Rectal smooth muscle tissue (tissue), 1 donor: ENCODE data around the gene CDK5RAP2.

Source experiments
- H3K27ac ChIP-seq: one replicate; pipeline ENCODE4 v1.7.0; 2013; ENCODE audit warnings: low read depth, low read length, inconsistent platforms
- H3K27me3 ChIP-seq: one replicate; pipeline ENCODE4 v1.7.0; 2013; ENCODE audit warnings: low read length; ENCODE audit not compliant: control insufficient read depth, insufficient read depth
- H3K36me3 ChIP-seq: one replicate; pipeline ENCODE4 v1.7.0; 2013; ENCODE audit warnings: low read length; ENCODE audit not compliant: control insufficient read depth, insufficient read depth
- H3K4me1 ChIP-seq: one replicate; pipeline ENCODE4 v1.7.0; 2013; ENCODE audit warnings: low read length; ENCODE audit not compliant: control insufficient read depth, insufficient read depth
- H3K4me3 ChIP-seq: one replicate; pipeline ENCODE4 v1.7.0; 2013; ENCODE audit warnings: low read length
- H3K9ac ChIP-seq: one replicate; pipeline ENCODE4 v1.7.0; 2013; ENCODE audit warnings: low read length

The CDK5RAP2 gene

DNA sequence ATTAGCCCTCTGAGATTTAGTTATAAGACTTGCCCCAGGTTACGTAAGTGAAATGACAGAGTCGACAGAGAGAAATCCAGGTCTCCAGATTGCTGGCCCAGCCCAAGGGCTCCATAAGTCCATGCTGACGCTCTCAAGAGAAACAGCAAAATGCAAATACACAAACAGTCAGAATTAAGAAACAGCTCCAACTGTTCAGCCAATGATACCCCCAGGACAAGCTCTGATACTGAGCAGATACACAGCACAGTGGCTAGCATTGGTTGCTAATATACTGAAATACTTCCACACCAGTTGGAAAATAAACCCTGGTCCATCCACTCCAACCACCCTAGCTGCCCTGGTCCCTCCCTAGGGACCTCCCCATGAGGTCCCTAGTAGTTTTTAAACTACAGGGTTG lies 94.2 kb downstream of the CDK5RAP2 start:
- Histone ChIP-seq H3K9ac (no peak overlapping the region), H3K27ac (no peak overlapping the region), H3K27me3 (no peaks in the 10 kb centered on the region), H3K4me3 (no peak overlapping the region), H3K4me1 (peaks cover 12% of the 10 kb centered on the region), H3K36me3 (peaks cover 6% of the 10 kb centered on the region)

DNA sequence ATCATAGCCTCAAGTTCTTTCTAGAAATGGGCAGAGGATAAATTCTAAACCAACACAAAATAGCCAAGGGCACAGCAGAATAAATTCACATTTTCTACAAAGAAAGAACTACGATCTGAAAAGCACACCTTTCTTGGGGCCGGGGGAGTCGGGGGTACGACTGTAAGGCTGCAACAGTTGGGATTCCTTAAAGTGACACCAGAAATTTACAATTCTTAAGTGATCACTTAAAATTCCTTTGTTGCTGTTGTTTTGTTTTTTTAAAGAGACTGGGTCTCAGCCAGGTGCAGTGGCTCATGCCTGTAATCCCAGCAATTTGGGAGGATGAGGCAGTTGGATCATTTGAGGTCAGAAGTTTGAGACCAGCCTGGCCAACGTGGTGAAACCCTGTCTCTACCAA lies 95.8 kb downstream of the CDK5RAP2 start:
- Histone ChIP-seq H3K27ac (no peak overlapping the region), H3K9ac (no peak overlapping the region), H3K27me3 (no peaks in the 10 kb centered on the region), H3K4me3 (no peak overlapping the region), H3K4me1 (peaks cover 12% of the 10 kb centered on the region), H3K36me3 (peaks cover 6% of the 10 kb centered on the region)

DNA sequence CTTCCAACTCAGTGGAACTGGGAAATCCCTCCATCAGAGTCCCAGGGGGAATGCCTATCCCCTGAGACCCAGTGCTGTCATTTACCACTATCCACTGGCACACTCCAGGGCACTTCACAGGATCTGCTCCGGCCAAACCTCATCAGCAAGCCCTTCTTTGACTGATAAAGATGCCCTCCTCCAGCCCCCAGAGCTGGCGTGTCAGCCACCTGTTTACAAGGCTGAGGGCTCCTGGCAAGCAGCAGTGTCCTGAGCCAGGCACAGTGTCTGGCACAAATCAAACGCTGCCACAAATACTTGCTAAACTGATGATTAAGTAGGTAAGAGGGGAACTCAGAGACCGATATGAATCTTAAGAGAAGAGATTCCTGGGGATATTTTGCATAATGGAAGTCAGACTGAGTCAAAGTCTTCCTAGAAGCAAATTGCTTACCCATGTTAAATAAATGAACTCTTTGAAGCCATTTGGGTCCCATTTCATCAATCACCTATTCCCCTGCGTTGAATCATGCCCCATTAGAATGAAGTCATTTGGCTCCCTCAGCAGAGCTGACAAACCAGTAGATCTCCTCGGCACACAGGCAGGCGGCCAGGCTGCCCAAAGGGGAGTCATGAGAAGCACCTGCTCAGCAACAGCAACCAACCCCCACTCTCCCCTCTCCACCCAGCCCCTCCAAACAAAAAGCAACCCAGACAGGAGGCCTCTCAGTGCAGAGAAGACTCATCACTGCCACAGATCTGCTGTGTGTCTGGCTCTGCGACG lies 97.4 kb downstream of the CDK5RAP2 start:
- no peak overlapping the region for H3K4me3 ChIP-seq
- H3K36me3 ChIP-seq = peaks cover 2% of the 10 kb centered on the region
- no peak overlapping the region for H3K27ac ChIP-seq
- no peak overlapping the region for H3K9ac ChIP-seq
- H3K4me1 ChIP-seq = peaks cover 12% of the 10 kb centered on the region
- H3K27me3 ChIP-seq = no peaks in the 10 kb centered on the region

DNA sequence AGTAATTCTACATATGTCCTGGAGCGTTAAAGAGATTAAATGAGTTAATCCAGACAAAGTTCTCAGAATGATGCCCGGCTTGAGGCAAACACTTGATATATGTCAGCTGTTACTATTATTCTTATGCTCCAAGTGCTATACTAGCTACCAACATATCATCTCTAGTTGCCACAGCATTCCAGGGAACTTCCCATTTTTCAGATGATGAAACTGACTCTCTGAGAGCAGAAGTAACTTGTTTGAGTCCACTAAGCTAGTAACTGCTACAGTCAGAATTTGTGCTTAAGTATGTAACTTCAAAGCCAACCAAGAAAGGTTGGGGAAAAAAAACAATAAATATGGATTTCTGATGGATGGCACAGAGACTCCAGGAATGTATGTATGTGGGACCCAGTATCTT lies 98.1 kb downstream of the CDK5RAP2 start:
- H3K36me3 ChIP-seq = peaks cover 2% of the 10 kb centered on the region
- no peak overlapping the region for H3K9ac ChIP-seq
- H3K27me3 ChIP-seq = no peaks in the 10 kb centered on the region
- no peak overlapping the region for H3K4me3 ChIP-seq
- peaks cover 12% of the 10 kb centered on the region for H3K4me1 ChIP-seq
- no peak overlapping the region for H3K27ac ChIP-seq

DNA sequence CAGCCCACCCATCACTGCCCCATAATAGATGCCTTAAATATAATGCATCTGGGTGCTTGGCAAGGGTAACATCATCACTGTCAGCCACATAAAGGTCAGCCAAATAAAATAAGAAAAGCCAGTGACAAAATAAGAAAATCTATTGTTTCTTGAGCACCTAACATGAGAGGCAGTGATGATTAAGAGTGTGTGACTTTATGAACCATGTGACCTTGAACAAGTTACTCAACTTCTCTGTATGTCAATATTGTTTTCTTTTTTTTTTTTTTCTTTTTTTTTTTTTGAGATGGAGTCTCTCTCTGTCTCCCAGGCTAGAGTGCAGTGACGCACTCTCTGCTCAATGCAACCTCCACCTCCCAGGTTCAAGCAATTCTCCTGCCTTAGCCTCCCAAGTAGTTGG lies 98.7 kb downstream of the CDK5RAP2 start:
- no peak overlapping the region for H3K27ac ChIP-seq
- peaks cover 2% of the 10 kb centered on the region for H3K36me3 ChIP-seq
- peaks cover 12% of the 10 kb centered on the region for H3K4me1 ChIP-seq
- H3K27me3 ChIP-seq = no peaks in the 10 kb centered on the region
- H3K4me3 ChIP-seq = no peak overlapping the region
- H3K9ac ChIP-seq = no peak overlapping the region

DNA sequence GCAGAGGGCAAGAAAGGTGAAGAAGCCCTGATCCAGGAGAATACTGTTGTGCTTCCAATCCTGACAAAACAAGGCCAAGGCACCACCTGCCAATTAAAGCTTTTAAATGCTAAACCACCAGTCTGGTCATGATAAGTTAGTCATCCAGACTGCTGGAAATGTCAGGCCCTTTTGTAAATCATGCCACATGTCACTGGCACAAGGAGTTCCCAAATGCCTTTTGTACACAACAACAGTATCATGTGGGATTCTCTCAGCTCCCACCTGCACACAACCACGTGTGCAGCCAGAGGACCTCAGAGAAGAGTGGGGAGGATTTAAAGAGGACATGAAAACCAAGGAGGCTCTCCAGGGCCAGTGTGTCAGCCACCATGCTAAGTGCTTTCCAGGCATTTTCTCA lies 99.3 kb downstream of the CDK5RAP2 start:
- peaks cover 2% of the 10 kb centered on the region for H3K36me3 ChIP-seq
- H3K4me1 ChIP-seq = peaks cover 12% of the 10 kb centered on the region
- H3K27ac ChIP-seq = no peak overlapping the region
- no peaks in the 10 kb centered on the region for H3K27me3 ChIP-seq
- H3K4me3 ChIP-seq = no peak overlapping the region
- H3K9ac ChIP-seq = no peak overlapping the region

DNA sequence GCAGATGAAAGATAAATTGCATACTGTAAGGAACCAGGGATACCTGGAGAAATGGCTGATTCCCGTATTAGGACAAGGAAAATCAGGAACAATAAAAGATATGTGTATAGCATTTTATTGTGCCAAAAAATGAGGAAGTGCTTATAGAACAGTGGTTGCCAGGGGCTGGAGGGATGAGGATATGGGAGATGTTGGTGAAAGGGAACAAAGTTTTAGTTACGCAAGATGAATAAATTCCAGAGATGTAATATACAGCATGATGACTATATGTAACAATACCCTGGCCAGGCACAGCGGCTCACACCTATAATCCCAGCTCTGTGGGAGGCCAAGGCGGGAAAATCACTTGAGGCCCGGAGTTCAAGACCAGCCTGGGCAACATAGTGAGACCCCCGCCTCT lies 101.8 kb downstream of the CDK5RAP2 start:
- Histone ChIP-seq H3K36me3 (peaks cover under 1% of the 10 kb centered on the region), H3K4me3 (no peak overlapping the region), H3K27ac (peak overlapping the region; percentile 35)

DNA sequence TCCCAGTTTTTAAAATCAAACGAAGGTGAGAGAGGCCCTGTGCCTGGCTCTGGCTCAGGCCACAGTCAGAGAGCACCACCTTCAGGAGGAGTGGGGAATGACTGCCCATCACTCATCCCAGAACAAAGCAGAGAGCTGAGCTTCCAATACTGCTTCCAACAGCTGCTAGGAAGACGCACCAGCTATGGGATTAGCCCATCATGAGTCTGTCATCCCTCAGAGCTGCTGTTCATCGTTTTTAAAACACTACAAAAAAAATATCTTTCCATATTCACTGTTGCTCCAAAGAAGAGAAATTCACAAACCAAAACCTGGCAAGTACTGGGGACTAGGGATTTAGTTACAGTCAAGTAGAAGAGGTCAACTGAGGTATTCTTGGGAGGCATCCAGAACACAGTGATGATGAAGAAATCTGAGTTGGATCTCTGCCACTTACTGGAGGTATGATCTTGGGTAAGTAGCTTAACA lies 102.4 kb downstream of the CDK5RAP2 start:
- H3K27ac ChIP-seq = no peak overlapping the region
- no peak overlapping the region for H3K9ac ChIP-seq
- no peak overlapping the region for H3K4me3 ChIP-seq
- H3K27me3 ChIP-seq = no peaks in the 10 kb centered on the region
- peaks cover 4% of the 10 kb centered on the region for H3K4me1 ChIP-seq
- H3K36me3 ChIP-seq = no peaks in the 10 kb centered on the region

More for the DNA sequence above, 101.8 kb downstream of the CDK5RAP2 start:
- H3K27me3 ChIP-seq = no peaks in the 10 kb centered on the region
- H3K4me1 ChIP-seq = peaks cover 10% of the 10 kb centered on the region
- no peak overlapping the region for H3K9ac ChIP-seq

DNA sequence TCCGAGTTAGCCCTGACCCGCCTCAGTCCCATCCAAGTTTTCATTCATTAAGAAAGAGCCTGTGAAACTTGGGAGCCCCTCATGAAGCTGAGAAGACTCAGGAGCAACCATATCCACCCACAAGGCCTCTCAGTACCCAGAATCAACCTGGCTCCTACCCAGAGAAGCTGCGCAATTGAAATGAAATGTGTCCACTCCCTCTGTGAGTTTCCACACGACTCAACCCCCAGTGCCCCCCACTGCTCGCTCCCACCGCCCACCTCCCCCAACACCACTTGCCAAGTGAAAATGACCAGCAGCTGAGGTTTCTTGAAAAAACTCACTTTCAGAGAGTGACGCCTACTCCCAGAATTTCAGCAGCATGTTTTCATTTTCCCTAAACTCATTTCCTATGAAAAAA lies 104.6 kb downstream of the CDK5RAP2 start:
- peaks cover 6% of the 10 kb centered on the region for H3K36me3 ChIP-seq
- no peaks in the 10 kb centered on the region for H3K4me1 ChIP-seq
- no peak overlapping the region for H3K27ac ChIP-seq
- no peaks in the 10 kb centered on the region for H3K27me3 ChIP-seq
- H3K9ac ChIP-seq = no peak overlapping the region
- H3K4me3 ChIP-seq = no peak overlapping the region

DNA sequence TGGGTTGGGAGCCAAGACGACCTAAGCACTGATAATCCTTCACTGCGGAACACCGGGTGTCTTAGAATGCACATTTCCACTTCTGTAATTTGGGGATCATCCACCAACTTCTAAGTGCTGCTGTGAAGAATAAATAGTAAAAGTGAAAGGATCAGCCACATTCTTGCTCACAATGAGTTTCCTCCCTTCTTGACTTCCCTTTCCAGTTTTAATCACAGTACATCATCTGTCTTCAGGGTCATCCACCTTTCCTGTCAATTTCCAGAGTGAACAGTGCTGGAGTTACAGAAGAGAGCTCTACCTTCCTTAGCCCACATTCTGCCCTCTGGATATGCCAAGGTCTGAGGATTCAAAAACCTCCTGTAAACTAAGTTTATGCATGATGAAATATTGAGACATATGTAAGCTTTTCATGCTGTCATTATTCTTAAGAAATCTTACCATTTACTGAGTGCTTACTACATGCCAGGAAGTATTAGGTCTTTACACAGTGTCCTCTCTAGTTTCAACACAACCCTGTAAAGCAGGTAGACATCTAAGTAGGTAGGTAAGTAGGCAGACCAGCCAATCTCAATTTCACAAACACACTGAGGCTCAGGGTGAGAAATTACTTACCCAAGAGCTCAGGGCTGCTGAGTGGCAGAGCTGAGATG lies 105.2 kb downstream of the CDK5RAP2 start:
- H3K4me1 ChIP-seq = no peaks in the 10 kb centered on the region
- H3K36me3 ChIP-seq = peaks cover 6% of the 10 kb centered on the region
- no peak overlapping the region for H3K9ac ChIP-seq
- no peaks in the 10 kb centered on the region for H3K27me3 ChIP-seq
- H3K4me3 ChIP-seq = no peak overlapping the region
- H3K27ac ChIP-seq = no peak overlapping the region

DNA sequence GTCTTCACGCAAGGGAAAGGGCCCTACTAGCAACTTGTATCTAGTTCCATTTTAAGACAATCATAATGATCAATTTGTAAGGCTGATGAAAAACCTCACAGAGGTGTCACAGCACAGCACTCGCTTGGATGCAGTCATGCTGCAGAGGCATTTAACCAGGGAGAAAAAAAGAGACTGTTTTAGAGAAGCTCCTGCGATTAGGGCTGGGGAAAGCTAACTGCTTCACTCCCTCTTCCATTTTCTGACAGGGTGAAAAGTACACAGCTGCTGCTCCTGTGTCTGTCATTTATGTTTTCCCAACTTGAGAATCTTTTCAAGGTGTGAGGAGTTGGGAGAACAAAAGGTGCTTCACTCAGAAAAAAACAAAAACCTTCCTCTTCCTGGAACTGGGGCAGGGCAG lies 106.4 kb downstream of the CDK5RAP2 start:
- Histone ChIP-seq H3K36me3 (peaks cover 6% of the 10 kb centered on the region), H3K9ac (no peak overlapping the region), H3K4me3 (no peak overlapping the region), H3K27ac (no peak overlapping the region), H3K27me3 (no peaks in the 10 kb centered on the region), H3K4me1 (no peaks in the 10 kb centered on the region)

DNA sequence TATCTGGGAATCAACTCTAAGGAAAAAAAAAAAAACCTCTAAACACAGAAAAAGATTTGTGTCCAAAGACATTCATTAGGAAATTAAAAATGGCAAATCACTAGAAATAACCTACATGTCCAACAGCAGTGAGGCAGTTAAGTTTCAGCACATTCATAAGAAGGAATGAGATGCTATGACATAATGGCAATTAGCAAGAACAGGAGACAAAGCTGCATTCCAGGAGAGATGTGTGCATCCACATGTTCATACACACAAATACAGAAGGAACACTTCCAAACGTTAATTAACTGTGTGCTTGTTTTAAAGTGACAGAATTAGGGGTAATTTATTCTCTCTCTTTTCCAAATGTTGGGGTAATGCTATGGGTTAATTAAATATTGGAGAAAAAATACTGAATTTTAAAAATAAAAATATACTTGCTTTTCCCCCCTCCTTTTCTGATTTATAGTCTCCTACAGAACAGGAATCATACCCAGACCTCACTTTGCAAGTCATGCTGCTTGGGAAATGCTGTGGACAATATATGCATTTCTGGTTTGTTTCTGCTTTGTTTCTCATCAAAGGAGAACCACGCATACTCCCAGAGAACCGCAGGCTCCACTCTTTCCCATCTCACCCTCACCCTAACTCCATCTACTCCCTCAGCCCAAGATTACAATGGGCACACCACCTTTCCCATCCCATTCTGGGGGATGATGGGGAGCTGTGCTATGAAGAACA lies 114.1 kb downstream of the CDK5RAP2 start:
- Histone ChIP-seq H3K9ac (no peak overlapping the region), H3K27ac (no peak overlapping the region), H3K4me3 (no peak overlapping the region), H3K27me3 (no peaks in the 10 kb centered on the region), H3K4me1 (peaks cover 4% of the 10 kb centered on the region), H3K36me3 (peaks cover 3% of the 10 kb centered on the region)
